Neuronal stem cell (in vitro differentiated cells): ENCODE data around the gene COA1.

Experiments used
- DNase-seq: peaks from one replicate; pipeline ENCODE4 v3.0.0-alpha.2; 2013; ENCODE audit warnings: low spot score
- H2AFZ ChIP-seq: one replicate; pipeline ENCODE4 v1.6.1; 2013; ENCODE audit warnings: mild to moderate bottlenecking, low read length, inconsistent platforms
- H2AK5ac ChIP-seq: 2 replicates; pipeline ENCODE4 v1.6.1; 2013; ENCODE audit warnings: low read depth, mild to moderate bottlenecking, inconsistent platforms, low read length, moderate library complexity, mixed read lengths
- H2BK120ac ChIP-seq: 2 replicates; pipeline ENCODE4 v1.6.1; 2013; ENCODE audit warnings: low read depth, mild to moderate bottlenecking, inconsistent platforms, low read length, moderate library complexity, mixed read lengths
- H2BK12ac ChIP-seq: one replicate; pipeline ENCODE4 v1.6.1; 2013; ENCODE audit warnings: low read length, inconsistent platforms
- H2BK15ac ChIP-seq: 2 replicates; pipeline ENCODE4 v1.6.1; 2013; ENCODE audit warnings: mild to moderate bottlenecking, low read length, inconsistent platforms, mixed read lengths
- H2BK5ac ChIP-seq: one replicate; pipeline ENCODE4 v1.6.1; 2013; ENCODE audit warnings: inconsistent platforms, mild to moderate bottlenecking, low read length, moderate library complexity
- H3K14ac ChIP-seq: one replicate; pipeline ENCODE4 v1.6.1; 2013; ENCODE audit warnings: low read length, inconsistent platforms
- H3K18ac ChIP-seq: 2 replicates; pipeline ENCODE4 v1.6.1; 2013; ENCODE audit warnings: low read length, inconsistent platforms
- H3K23ac ChIP-seq: 2 replicates; pipeline ENCODE4 v1.6.1; 2013; ENCODE audit warnings: low read depth, mild to moderate bottlenecking, mixed read lengths, low read length, inconsistent platforms; ENCODE audit not compliant: poor library complexity
- H3K27ac ChIP-seq: replicated peaks from 3 replicates; pipeline ENCODE4 v1.5.1; 2013; ENCODE audit warnings: low read length, inconsistent platforms
- H3K27me3 ChIP-seq, 3 experiments: 2 replicates each; pipeline ENCODE4 v1.6.1; 2013; ENCODE audit warnings: low read length in 3 of 3, mild to moderate bottlenecking in 2 of 3, inconsistent platforms in 1 of 3, low read depth in 1 of 3, mixed read lengths in 1 of 3, moderate library complexity in 1 of 3; ENCODE audit not compliant: control insufficient read depth in 3 of 3, insufficient read depth in 3 of 3
- H3K36me3 ChIP-seq, 2 donors: replicated peaks in 1 of 2; 2 replicates each; pipeline ENCODE4 v1.6.1; 2013; ENCODE audit warnings: low read length in 2 of 2; ENCODE audit not compliant: control insufficient read depth in 2 of 2, insufficient read depth in 2 of 2
- H3K4ac ChIP-seq: 2 replicates; pipeline ENCODE4 v1.6.1; 2013; ENCODE audit warnings: inconsistent platforms, mild to moderate bottlenecking, low read length, moderate library complexity
- H3K4me1 ChIP-seq, 2 donors: 1 replicate in 1 of 2; 2 replicates in 1 of 2; pipeline ENCODE4 v1.6.1; 2013; ENCODE audit warnings: low read length in 2 of 2, low read depth in 1 of 2; ENCODE audit not compliant: control insufficient read depth in 2 of 2, insufficient read depth in 1 of 2
- H3K4me2 ChIP-seq: one replicate; pipeline ENCODE4 v1.6.1; 2013; ENCODE audit warnings: mild to moderate bottlenecking, low read length, inconsistent platforms; ENCODE audit not compliant: insufficient read depth, poor library complexity, severe bottlenecking
- H3K4me3 ChIP-seq, 2 donors: 2 replicates each; pipeline ENCODE4 v1.5.1; 2013; ENCODE audit warnings: low read length in 2 of 2, mild to moderate bottlenecking in 2 of 2, inconsistent platforms in 1 of 2, moderate library complexity in 1 of 2
- H3K79me1 ChIP-seq: one replicate; pipeline ENCODE4 v1.6.1; 2013; ENCODE audit warnings: low read depth, mild to moderate bottlenecking, inconsistent platforms, low read length, moderate library complexity
- H3K9ac ChIP-seq: one replicate; pipeline ENCODE4 v1.6.1; 2013; ENCODE audit warnings: mild to moderate bottlenecking, low read depth, low read length, inconsistent platforms; ENCODE audit not compliant: poor library complexity
- H3K9me3 ChIP-seq, 2 donors: replicated peaks in 1 of 2; 2 replicates each; pipeline versions ENCODE3 to v1.6.1; 2013; ENCODE audit warnings: low read length in 2 of 2, mild to moderate bottlenecking in 2 of 2, inconsistent platforms in 1 of 2, low read depth in 1 of 2, mixed read lengths in 1 of 2, moderate library complexity in 1 of 2; ENCODE audit not compliant: control insufficient read depth in 2 of 2, insufficient read depth in 1 of 2
- H4K8ac ChIP-seq: one replicate; pipeline ENCODE4 v1.6.1; 2013; ENCODE audit warnings: low read depth, mild to moderate bottlenecking, inconsistent platforms, low read length, moderate library complexity
- H4K91ac ChIP-seq: one replicate; pipeline ENCODE4 v1.6.1; 2013; ENCODE audit warnings: low read length, low read depth, mild to moderate bottlenecking, inconsistent platforms; ENCODE audit not compliant: poor library complexity
- WGBS, 2 donors: extraction: QIAGEN DNeasy Blood & Tissue Kit; methylation state at CpG; one replicate each; pipeline ENCODE4 v1.1.7; 2013; ENCODE audit warnings: missing lambda C conversion rate in 2 of 2, mixed read lengths in 1 of 2; ENCODE audit not compliant: insufficient read length in 2 of 2, insufficient replicate concordance in 1 of 2; ENCODE audit errors: extremely low coverage in 2 of 2; 5-methylcytosine and 5-hydroxymethylcytosine counted together

Gene COA1

DNA sequence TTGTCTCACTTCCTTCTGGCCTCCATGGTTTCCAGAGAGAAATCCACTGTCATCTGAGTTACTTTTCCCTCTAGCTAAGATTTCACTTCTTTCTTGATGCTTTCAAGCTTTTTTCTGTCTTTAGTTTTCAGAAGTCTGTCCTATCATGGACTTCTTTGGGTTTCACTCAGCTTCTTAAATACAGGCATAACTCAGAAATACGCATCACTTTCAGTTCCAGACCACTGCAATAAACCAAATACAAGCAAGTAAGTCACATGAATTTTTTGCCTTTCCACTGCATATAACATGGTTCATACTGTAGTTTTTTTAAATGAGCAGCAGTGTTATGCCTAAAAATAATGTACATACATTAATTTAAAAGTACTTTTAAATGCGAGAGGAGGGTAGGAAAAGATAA is 97.8 kb downstream of the COA1 start:
- no CpG with 5 or more reads among the region's 2 CpGs for WGBS, 2 donors
- H3K9me3 ChIP-seq: peaks cover 0 to 11% of the 10 kb centered on the region in 2 donors
- H3K23ac ChIP-seq: no peak overlapping the region

DNA sequence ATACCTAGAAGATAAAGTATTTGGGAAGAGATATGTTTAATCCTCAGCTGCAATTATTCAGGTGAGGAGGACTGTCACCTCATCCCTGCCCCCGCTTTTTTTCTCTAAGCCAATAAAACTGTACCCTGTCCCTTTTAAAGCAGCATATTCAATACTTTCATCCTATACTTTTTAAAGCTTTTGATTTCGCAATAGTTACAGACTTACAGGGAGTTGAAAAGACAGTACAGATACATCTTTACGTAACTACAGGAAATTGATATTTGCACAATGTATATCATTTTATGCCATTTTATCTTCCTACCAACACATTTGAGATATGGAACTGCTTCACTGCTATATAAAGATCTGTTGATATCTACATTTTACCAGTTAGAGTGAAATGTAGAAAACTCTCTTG is 98.8 kb downstream of the COA1 start:
- no peak overlapping the region for H2AK5ac ChIP-seq
- no peak overlapping the region for H2BK5ac ChIP-seq
- H3K27ac ChIP-seq: no peak overlapping the region
- H3K4me2 ChIP-seq: no peak overlapping the region
- no peak overlapping the region for H3K9ac ChIP-seq
- no peaks in the 10 kb centered on the region for H3K4me1 ChIP-seq
- no peak overlapping the region for H3K23ac ChIP-seq
- WGBS, 2 donors: no CpG with 5 or more reads among the region's 3 CpGs
- no peak overlapping the region for H3K18ac ChIP-seq
- H2BK12ac ChIP-seq: no peak overlapping the region
- no peak overlapping the region for H4K8ac ChIP-seq
- no peak overlapping the region for H3K4ac ChIP-seq
- peaks cover 11 to 93% of the 10 kb centered on the region in 2 donors for H3K36me3 ChIP-seq
- H2BK120ac ChIP-seq: no peak overlapping the region
- no peak overlapping the region for H2BK15ac ChIP-seq
- no peaks in the 10 kb centered on the region for H3K27me3 ChIP-seq
- H2AFZ ChIP-seq: no peak overlapping the region
- H3K14ac ChIP-seq: no peak overlapping the region
- no peaks in the 10 kb centered on the region for H3K79me1 ChIP-seq
- H3K4me3 ChIP-seq: no peak overlapping the region
- DNase-seq: no peak
- H3K9me3 ChIP-seq: peaks cover 0 to 11% of the 10 kb centered on the region in 2 donors
- no peak overlapping the region for H4K91ac ChIP-seq

More for the DNA sequence above, 97.8 kb downstream of the COA1 start:
- DNase-seq: no peak
- H3K4me2 ChIP-seq: no peak overlapping the region
- H3K14ac ChIP-seq: no peak overlapping the region
- H3K4me3 ChIP-seq: no peak overlapping the region
- no peak overlapping the region for H3K9ac ChIP-seq
- no peak overlapping the region for H2BK5ac ChIP-seq
- no peak overlapping the region for H2BK120ac ChIP-seq
- H3K4me1 ChIP-seq: no peaks in the 10 kb centered on the region
- H4K8ac ChIP-seq: no peak overlapping the region
- H3K27me3 ChIP-seq: no peaks in the 10 kb centered on the region
- no peak overlapping the region for H3K18ac ChIP-seq
- H2AFZ ChIP-seq: no peak overlapping the region
- no peak overlapping the region for H2BK12ac ChIP-seq
- H4K91ac ChIP-seq: no peak overlapping the region
- no peak overlapping the region for H3K4ac ChIP-seq
- no peak overlapping the region for H2AK5ac ChIP-seq
- H3K27ac ChIP-seq: no peak overlapping the region
- H3K79me1 ChIP-seq: no peaks in the 10 kb centered on the region
- no peak overlapping the region for H2BK15ac ChIP-seq
- peaks cover 14 to 94% of the 10 kb centered on the region in 2 donors for H3K36me3 ChIP-seq

DNA sequence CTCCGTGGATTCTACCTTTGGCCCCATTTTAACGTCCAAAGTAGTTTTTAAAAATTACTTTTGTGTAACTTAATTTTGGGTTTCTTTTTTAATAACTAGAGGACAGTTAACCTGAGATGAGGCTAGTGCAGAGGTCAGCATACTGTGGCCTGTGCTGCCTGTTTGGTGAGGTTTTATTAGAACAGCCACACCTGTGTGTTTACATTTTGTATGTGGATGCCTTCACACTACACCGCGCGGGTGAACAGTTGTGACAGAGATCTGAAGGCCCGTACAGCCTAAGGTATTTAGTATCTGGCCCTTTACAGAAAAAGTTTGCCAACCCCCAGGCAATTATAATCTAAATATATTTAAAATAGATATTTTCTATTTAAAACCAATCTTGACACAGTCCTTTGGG is 99.5 kb downstream of the COA1 start:
- no CpG with 5 or more reads among the region's 6 CpGs for WGBS, 2 donors
- H2AFZ ChIP-seq: no peak overlapping the region

DNA sequence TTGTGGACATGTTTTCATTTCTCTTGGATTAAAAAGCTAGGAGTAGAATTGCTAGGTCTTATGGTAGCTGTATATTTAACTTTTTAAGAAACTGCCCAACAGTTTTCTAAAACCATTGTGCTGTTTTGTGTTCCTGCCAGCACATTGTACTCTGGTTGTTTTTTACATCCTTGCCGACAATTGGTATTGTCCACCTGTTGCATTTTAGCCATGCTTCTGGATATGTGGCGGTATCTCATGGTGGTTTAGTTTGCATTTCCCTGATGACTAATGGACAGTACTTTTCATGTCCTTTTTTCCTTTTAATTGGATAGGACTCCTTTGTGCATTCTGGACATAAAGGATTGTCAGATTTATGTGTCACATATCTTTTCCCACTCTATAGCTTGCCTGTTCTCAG is 100.9 kb downstream of the COA1 start:
- no peak overlapping the region for H3K9ac ChIP-seq
- no peaks in the 10 kb centered on the region for H3K9me3 ChIP-seq
- H2BK15ac ChIP-seq: no peak overlapping the region
- no peak overlapping the region for H2BK5ac ChIP-seq
- H3K27ac ChIP-seq: no peak overlapping the region
- no peak overlapping the region for H3K23ac ChIP-seq
- H2AFZ ChIP-seq: no peak overlapping the region
- H3K18ac ChIP-seq: no peak overlapping the region
- no peak overlapping the region for H3K4me3 ChIP-seq
- H3K36me3 ChIP-seq: peaks cover 7 to 93% of the 10 kb centered on the region in 2 donors
- DNase-seq: no peak
- H3K4me2 ChIP-seq: no peak overlapping the region
- no peak overlapping the region for H3K14ac ChIP-seq
- H3K79me1 ChIP-seq: no peaks in the 10 kb centered on the region
- H2BK120ac ChIP-seq: no peak overlapping the region
- H2AK5ac ChIP-seq: no peak overlapping the region
- H4K91ac ChIP-seq: no peak overlapping the region
- H4K8ac ChIP-seq: no peak overlapping the region
- H3K4me1 ChIP-seq: no peaks in the 10 kb centered on the region
- WGBS, 2 donors: no CpG with 5 or more reads among the region's 2 CpGs
- H3K4ac ChIP-seq: no peak overlapping the region
- H3K27me3 ChIP-seq: no peaks in the 10 kb centered on the region
- no peak overlapping the region for H2BK12ac ChIP-seq

More for the DNA sequence above, 99.5 kb downstream of the COA1 start:
- no peak overlapping the region for H2BK5ac ChIP-seq
- no peak overlapping the region for H2BK12ac ChIP-seq
- H3K36me3 ChIP-seq: peaks cover 9 to 93% of the 10 kb centered on the region in 2 donors
- no peak overlapping the region for H3K4me2 ChIP-seq
- H3K9me3 ChIP-seq: peaks cover 0 to 5% of the 10 kb centered on the region in 2 donors
- H3K23ac ChIP-seq: no peak overlapping the region
- H3K27me3 ChIP-seq: no peaks in the 10 kb centered on the region
- H3K4me1 ChIP-seq: no peaks in the 10 kb centered on the region
- no peak overlapping the region for H3K27ac ChIP-seq
- no peak for DNase-seq
- no peak overlapping the region for H2AK5ac ChIP-seq
- no peak overlapping the region for H3K18ac ChIP-seq
- no peak overlapping the region for H3K4ac ChIP-seq
- H4K8ac ChIP-seq: no peak overlapping the region
- no peak overlapping the region for H3K14ac ChIP-seq
- no peak overlapping the region for H3K9ac ChIP-seq
- H4K91ac ChIP-seq: no peak overlapping the region
- no peak overlapping the region for H2BK15ac ChIP-seq
- H2BK120ac ChIP-seq: no peak overlapping the region
- H3K4me3 ChIP-seq: no peak overlapping the region
- H3K79me1 ChIP-seq: no peaks in the 10 kb centered on the region
